Retina (tissue), 1 donor: ENCODE measurements around the gene EFNA1.

ENCODE experiments used
- DNase-seq: peaks from one replicate; pipeline ENCODE4 v3.0.0-alpha.2; 2016

The EFNA1 gene

GRCh38 chr1:155177192-155177917 lies 49.7 kb downstream of the EFNA1 start:
- DNase-seq = no peak

GRCh38 chr1:155177918-155178281 lies 50.2 kb downstream of the EFNA1 start:
- no peak for DNase-seq

GRCh38 chr1:155178441-155179111 lies 50.9 kb downstream of the EFNA1 start:
- DNase-seq = no peak

GRCh38 chr1:155179112-155180031 lies 51.7 kb downstream of the EFNA1 start:
- no peak for DNase-seq

- no peak for DNase-seq
Measured at GRCh38 chr1:155181371-155182051, 53.8 kb downstream of the EFNA1 start.

GRCh38 chr1:155182052-155182550 lies 54.4 kb downstream of the EFNA1 start:
- DNase-seq = no peak

GRCh38 chr1:155183775-155184221 lies 56.1 kb downstream of the EFNA1 start:
- no peak for DNase-seq

GRCh38 chr1:155184351-155184811 lies 56.7 kb downstream of the EFNA1 start:
- DNase-seq = no peak
